ENCODE data around the gene D2HGDH. TPM values are rescaled to one million over a fixed set of nuclear protein-coding genes. Genes with fewer than 3 reads are reported as not detected.

D2HGDH gene
- total and polyA plus RNA-seq, 10 donors, result 18.8 to 69.8 (median 38.0) TPM

DNA sequence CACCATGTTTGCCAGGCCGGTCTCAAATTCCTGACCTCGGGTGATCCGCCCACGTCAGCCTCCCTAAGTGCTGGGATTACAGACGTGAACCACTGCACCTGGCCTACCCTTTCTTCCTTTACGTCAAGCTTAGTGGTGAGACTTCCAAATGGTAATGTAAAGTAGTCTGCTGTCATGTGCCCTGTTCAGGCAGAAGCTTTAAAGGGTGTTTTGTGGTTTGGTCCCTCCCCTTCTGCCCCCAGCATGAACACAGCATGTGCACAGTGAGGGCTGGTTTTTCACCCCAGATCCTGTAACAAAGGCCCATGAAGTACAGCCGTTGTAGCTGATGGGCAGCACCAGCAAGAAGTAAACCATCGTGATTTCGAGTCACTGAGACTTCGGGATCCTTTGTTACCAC is 45.1 kb upstream of the D2HGDH start:
- Histone ChIP-seq H3K27me3 (replicated peaks in 1 of 7) (no peaks in the 10 kb centered on the region), H3K27ac (no peak overlapping the region), H3K4me3 (no peak overlapping the region), H3K36me3 (peaks cover 0 to 62% (median 33%) of the 10 kb centered on the region in 6 donors), H3K4me1 (peaks cover 11 to 59% (median 35%) of the 10 kb centered on the region in 6 donors), H3K9me3 (no peaks in the 10 kb centered on the region)
- no peak for DNase-seq
- 79 to 94% (median 87%) methylated on average over 10 of the region's 10 CpGs for WGBS, 5 donors
- intact Hi-C loops (cut with DNase I; ENCODE audit: low total_unique reads), result no loop called here
- TF ChIP-seq, protein P1, sequence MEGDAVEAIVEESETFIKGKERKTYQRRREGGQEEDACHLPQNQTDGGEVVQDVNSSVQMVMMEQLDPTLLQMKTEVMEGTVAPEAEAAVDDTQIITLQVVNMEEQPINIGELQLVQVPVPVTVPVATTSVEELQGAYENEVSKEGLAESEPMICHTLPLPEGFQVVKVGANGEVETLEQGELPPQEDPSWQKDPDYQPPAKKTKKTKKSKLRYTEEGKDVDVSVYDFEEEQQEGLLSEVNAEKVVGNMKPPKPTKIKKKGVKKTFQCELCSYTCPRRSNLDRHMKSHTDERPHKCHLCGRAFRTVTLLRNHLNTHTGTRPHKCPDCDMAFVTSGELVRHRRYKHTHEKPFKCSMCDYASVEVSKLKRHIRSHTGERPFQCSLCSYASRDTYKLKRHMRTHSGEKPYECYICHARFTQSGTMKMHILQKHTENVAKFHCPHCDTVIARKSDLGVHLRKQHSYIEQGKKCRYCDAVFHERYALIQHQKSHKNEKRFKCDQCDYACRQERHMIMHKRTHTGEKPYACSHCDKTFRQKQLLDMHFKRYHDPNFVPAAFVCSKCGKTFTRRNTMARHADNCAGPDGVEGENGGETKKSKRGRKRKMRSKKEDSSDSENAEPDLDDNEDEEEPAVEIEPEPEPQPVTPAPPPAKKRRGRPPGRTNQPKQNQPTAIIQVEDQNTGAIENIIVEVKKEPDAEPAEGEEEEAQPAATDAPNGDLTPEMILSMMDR (IDR thresholded peaks at IDR 0.05 in 8 of 11, conservative IDR thresholded peaks at IDR 0.05 in 3 of 11), result no peak
- no peak for TF ChIP-seq POLR2A (IDR thresholded peaks at IDR 0.05)
- no peak for TF ChIP-seq POLR2AphosphoS5 (IDR thresholded peaks at IDR 0.05)

DNA sequence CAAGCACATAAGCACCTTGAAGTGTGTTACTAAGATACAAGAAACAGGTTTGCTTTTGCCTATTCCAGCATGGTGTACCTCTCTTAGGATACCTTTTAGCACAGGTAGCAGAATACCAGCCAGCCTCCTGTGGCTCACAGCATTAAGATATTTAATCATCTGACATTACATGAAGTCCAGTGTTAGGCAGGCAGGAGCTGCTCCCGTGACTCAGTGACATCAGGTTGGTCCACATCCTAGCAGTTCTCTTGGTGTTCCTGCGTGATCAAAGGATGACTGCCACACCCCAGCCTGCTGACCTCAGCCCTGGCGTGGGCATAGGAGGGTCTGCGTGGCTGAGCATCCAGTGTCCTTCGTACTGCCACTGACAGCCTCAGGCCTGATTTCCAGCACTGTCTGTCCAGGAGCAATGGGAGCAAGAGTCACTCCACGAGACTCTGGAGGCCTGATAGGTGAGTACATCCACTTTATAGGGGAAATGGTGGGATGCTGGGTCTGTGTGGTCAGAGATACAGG is 44.2 kb upstream of the D2HGDH start:
- DNase-seq, result no peak
- H3K4me1 ChIP-seq, result peaks cover 11 to 55% (median 33%) of the 10 kb centered on the region in 6 donors
- peaks cover 0 to 65% (median 39%) of the 10 kb centered on the region in 6 donors for H3K36me3 ChIP-seq
- WGBS, 5 donors, result 82 to 92% (median 85%) methylated on average over 6 of the region's 6 CpGs
- TF ChIP-seq POLR2AphosphoS5 (IDR thresholded peaks at IDR 0.05), result no peak
- TF ChIP-seq, protein P1 (IDR thresholded peaks at IDR 0.05 in 8 of 11, conservative IDR thresholded peaks at IDR 0.05 in 3 of 11), result no peak
- TF ChIP-seq POLR2A (IDR thresholded peaks at IDR 0.05), result no peak
- no peaks in the 10 kb centered on the region for H3K9me3 ChIP-seq
- H3K27ac ChIP-seq, result no peak overlapping the region
- H3K27me3 ChIP-seq (replicated peaks in 1 of 7), result no peaks in the 10 kb centered on the region
- intact Hi-C loops (cut with DNase I; ENCODE audit: low total_unique reads), result no loop called here
- H3K4me3 ChIP-seq, result no peak overlapping the region

DNA sequence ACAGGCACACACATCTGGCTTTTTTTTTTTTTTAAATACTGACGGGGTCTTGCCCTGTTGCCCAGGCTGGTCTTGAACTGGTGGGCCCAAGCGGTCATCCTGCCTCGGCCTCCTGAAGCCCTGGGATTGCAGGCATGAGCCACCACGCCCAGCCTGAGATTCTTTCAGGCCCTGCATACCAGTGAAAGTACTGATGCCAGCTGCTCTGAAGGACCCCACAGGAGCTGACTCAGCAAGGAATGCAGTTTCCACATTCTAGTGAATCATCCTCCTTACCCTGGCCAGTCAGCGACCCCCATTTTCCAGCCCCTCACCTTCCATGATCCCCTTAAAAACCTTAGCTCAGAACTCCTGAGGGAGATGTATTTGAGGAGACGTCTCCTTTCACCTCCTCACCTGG is 42.0 kb upstream of the D2HGDH start:
- no peak for DNase-seq
- H3K4me1 ChIP-seq, result peaks cover 6 to 41% (median 23%) of the 10 kb centered on the region in 6 donors
- 90 to 98% (median 96%) methylated on average over 6 of the region's 6 CpGs for WGBS, 5 donors
- H3K9me3 ChIP-seq, result no peaks in the 10 kb centered on the region
- peaks cover 0 to 70% (median 40%) of the 10 kb centered on the region in 6 donors for H3K36me3 ChIP-seq
- H3K27ac ChIP-seq, result no peak overlapping the region
- H3K27me3 ChIP-seq (replicated peaks in 1 of 7), result no peaks in the 10 kb centered on the region
- TF ChIP-seq POLR2AphosphoS5 (IDR thresholded peaks at IDR 0.05) (no peak), POLR2A (IDR thresholded peaks at IDR 0.05) (no peak)
- TF ChIP-seq, protein P1 (IDR thresholded peaks at IDR 0.05 in 8 of 11, conservative IDR thresholded peaks at IDR 0.05 in 3 of 11), result no peak
- intact Hi-C loops (cut with DNase I; ENCODE audit: low total_unique reads), result no loop called here
- H3K4me3 ChIP-seq, result no peak overlapping the region

DNA sequence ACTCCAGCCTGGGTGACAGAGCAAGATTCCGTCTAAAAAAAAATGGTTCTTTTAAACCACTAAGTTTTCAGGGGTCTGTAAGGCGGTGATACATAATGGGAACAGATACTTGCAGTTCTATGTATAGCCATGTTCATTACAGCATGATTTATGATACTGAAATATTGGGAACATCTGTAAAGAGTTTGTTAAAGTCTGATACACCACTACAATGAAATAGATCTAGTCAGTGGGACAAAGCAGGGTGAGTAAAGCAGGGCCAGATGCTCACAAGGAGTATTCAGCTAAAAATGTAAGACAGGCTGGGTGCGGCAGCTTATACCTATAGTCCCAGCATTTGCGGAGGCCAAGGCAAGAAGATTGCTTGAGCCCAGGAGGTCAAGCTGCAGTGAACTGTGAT is 38.8 kb upstream of the D2HGDH start:
- no peak overlapping the region for H3K4me3 ChIP-seq
- no peaks in the 10 kb centered on the region for H3K27me3 ChIP-seq (replicated peaks in 1 of 7)
- no peak overlapping the region for H3K27ac ChIP-seq
- no peak for DNase-seq
- 93 to 98% (median 95%) methylated on average over 4 of the region's 4 CpGs for WGBS, 5 donors
- no peaks in the 10 kb centered on the region for H3K9me3 ChIP-seq
- peaks cover 0 to 15% (median 3%) of the 10 kb centered on the region in 6 donors for H3K4me1 ChIP-seq
- peaks cover 0 to 55% (median 32%) of the 10 kb centered on the region in 6 donors for H3K36me3 ChIP-seq
- no peak for TF ChIP-seq POLR2AphosphoS5 (IDR thresholded peaks at IDR 0.05)
- TF ChIP-seq, protein P1 (IDR thresholded peaks at IDR 0.05 in 8 of 11, conservative IDR thresholded peaks at IDR 0.05 in 3 of 11), result no peak
- TF ChIP-seq POLR2A (IDR thresholded peaks at IDR 0.05), result no peak
- intact Hi-C loops (cut with DNase I; ENCODE audit: low total_unique reads), result no loop called here

All from spleen (tissue), 11 donors.